Keratinocyte (primary cell): ENCODE data around the gene C13orf42. TPM values are rescaled to one million over a fixed set of nuclear protein-coding genes. Genes with fewer than 3 reads are reported as not detected.

ENCODE experiments used
- DNase-seq: peaks from one replicate; pipeline ENCODE4 v3.0.0-alpha.2; 2011; ENCODE audit warnings: low read depth, missing footprints, low spot score
- FAIRE-seq: peaks from 2 replicates; lab custom pipeline; 2011; peaks lifted over from hg19 to GRCh38; lab: Jason Lieb, UNC
- H2AFZ ChIP-seq: 2 replicates; pipeline ENCODE4 v1.6.0; 2012; ENCODE audit warnings: low read length, control low read depth, inconsistent platforms; ENCODE audit not compliant: control insufficient read depth
- H3K27ac ChIP-seq: 2 replicates; pipeline ENCODE4 v1.5.1; 2011; ENCODE audit warnings: low read length; ENCODE audit not compliant: control insufficient read depth, insufficient read depth
- H3K27me3 ChIP-seq: 3 replicates; pipeline ENCODE4 v1.6.0; 2011; ENCODE audit warnings: low read length; ENCODE audit not compliant: control insufficient read depth, insufficient read depth; ENCODE audit errors: extremely low read depth
- H3K36me3 ChIP-seq, 2 experiments: 2 replicates in 1 of 2; 3 replicates in 1 of 2; pipeline ENCODE4 v1.5.1; 2011; ENCODE audit warnings: low read length in 2 of 2, mild to moderate bottlenecking in 1 of 2; ENCODE audit not compliant: control insufficient read depth in 2 of 2, insufficient read depth in 2 of 2; ENCODE audit errors: extremely low read depth in 1 of 2
- H3K4me1 ChIP-seq: 3 replicates; pipeline ENCODE4 v1.5.1; 2011; ENCODE audit warnings: low read length; ENCODE audit not compliant: control insufficient read depth, insufficient read depth; ENCODE audit errors: extremely low read depth
- H3K4me2 ChIP-seq: 3 replicates; pipeline ENCODE4 v1.6.0; 2011; ENCODE audit warnings: low read depth, low read length; ENCODE audit not compliant: control insufficient read depth, insufficient read depth; ENCODE audit errors: extremely low read depth
- H3K4me3 ChIP-seq, 3 experiments: fragments of 200-600 bp in 1 of 3; sonication (generic) in 1 of 3; 2 replicates in 2 of 3; 3 replicates in 1 of 3; pipeline ENCODE4 v1.5.1; 2011 to 2016; ENCODE audit warnings: low read length in 3 of 3, mild to moderate bottlenecking in 3 of 3, control low read depth in 2 of 3, inconsistent platforms in 1 of 3, low read depth in 1 of 3, mixed read lengths in 1 of 3, mixed run types in 1 of 3, moderate library complexity in 1 of 3; ENCODE audit not compliant: control insufficient read depth in 2 of 3, insufficient read depth in 2 of 3; ENCODE audit errors: extremely low read depth in 1 of 3
- H3K79me2 ChIP-seq: 2 replicates; pipeline ENCODE4 v1.6.0; 2012; ENCODE audit warnings: low read length; ENCODE audit not compliant: control insufficient read depth, insufficient read depth
- H3K9ac ChIP-seq: 3 replicates; pipeline ENCODE4 v1.6.0; 2011; ENCODE audit warnings: low read length; ENCODE audit not compliant: control insufficient read depth, insufficient read depth; ENCODE audit errors: extremely low read depth
- H3K9me1 ChIP-seq: 3 replicates; pipeline ENCODE4 v1.6.0; 2011; ENCODE audit warnings: low read length; ENCODE audit not compliant: control insufficient read depth, insufficient read depth; ENCODE audit errors: extremely low read depth
- H3K9me3 ChIP-seq: 2 replicates; pipeline ENCODE4 v1.5.1; 2012; ENCODE audit warnings: low read depth, low read length; ENCODE audit not compliant: control insufficient read depth
- H4K20me1 ChIP-seq: 3 replicates; pipeline ENCODE4 v1.6.0; 2011; ENCODE audit warnings: low read length; ENCODE audit not compliant: control insufficient read depth, insufficient read depth; ENCODE audit errors: extremely low read depth
- EZH2 ChIP-seq: IDR thresholded peaks from one replicate; pipeline ENCODE4 v1.6.1; 2012; ENCODE audit warnings: inconsistent platforms, mild to moderate bottlenecking, low read length, moderate library complexity
- dilution Hi-C: fragments of 300-500 bp; cut with MboI; formaldehyde crosslinking; loops from one replicate; pipeline ENCODE4 v1.7.0; 2020; ENCODE audit warnings: low sequenced_read_pairs; ENCODE audit not compliant: extremely low pct_ligation_motif_present
- polyA plus RNA-seq, 5 experiments: library from polyadenylated mRNA; depleted of rRNA in 3 of 5; stranded (reverse) in 3 of 5; stranded (forward) in 1 of 5; unstranded in 1 of 5; fragments of >200 nt; gene quantifications; 1 replicate in 1 of 5; 2 replicates in 3 of 5; 3 replicates in 1 of 5; pipeline versions ENCODE4 v1.2.1 to v1.2.3, GENCODE V29; 2011 to 2012; ENCODE audit warnings: missing spikeins in 2 of 5, low read depth in 1 of 5, low replicate concordance in 1 of 5
- TF ChIP-seq, protein P1 (sequence below), 3 experiments: IDR thresholded peaks in 1 of 3; conservative IDR thresholded peaks in 1 of 3; optimal IDR thresholded peaks in 1 of 3; 2 replicates in 2 of 3; 3 replicates in 1 of 3; pipeline versions ENCODE3 to v1.5.1; 2011; ENCODE audit warnings: low read length in 3 of 3, mild to moderate bottlenecking in 3 of 3, moderate library complexity in 2 of 3, control low read depth in 1 of 3, inconsistent platforms in 1 of 3; ENCODE audit not compliant: insufficient read depth in 2 of 3; ENCODE audit errors: extremely low read depth in 1 of 3

The C13orf42 gene
- polyA plus RNA-seq, 1 donor (not counting 4 experiments of a cell fraction or from before 2014, with no cell fraction given), result not detected

GRCh38 chr13:51047434-51048165, 63.5 kb downstream of the C13orf42 start:
- no peak overlapping the region for H3K27ac ChIP-seq
- no peak for FAIRE-seq
- H3K9me3 ChIP-seq, result no peaks in the 10 kb centered on the region
- no peaks in the 10 kb centered on the region for H3K4me1 ChIP-seq
- H3K4me2 ChIP-seq, result no peak overlapping the region
- no peak overlapping the region for H3K9ac ChIP-seq
- H3K9me1 ChIP-seq, result no peaks in the 10 kb centered on the region
- DNase-seq, result no peak
- no peaks in the 10 kb centered on the region for H3K79me2 ChIP-seq
- dilution Hi-C loops, result no loop called here
- H3K4me3 ChIP-seq, result no peak overlapping the region
- peaks cover 7% of the 10 kb centered on the region for H3K27me3 ChIP-seq
- TF ChIP-seq, protein P1, sequence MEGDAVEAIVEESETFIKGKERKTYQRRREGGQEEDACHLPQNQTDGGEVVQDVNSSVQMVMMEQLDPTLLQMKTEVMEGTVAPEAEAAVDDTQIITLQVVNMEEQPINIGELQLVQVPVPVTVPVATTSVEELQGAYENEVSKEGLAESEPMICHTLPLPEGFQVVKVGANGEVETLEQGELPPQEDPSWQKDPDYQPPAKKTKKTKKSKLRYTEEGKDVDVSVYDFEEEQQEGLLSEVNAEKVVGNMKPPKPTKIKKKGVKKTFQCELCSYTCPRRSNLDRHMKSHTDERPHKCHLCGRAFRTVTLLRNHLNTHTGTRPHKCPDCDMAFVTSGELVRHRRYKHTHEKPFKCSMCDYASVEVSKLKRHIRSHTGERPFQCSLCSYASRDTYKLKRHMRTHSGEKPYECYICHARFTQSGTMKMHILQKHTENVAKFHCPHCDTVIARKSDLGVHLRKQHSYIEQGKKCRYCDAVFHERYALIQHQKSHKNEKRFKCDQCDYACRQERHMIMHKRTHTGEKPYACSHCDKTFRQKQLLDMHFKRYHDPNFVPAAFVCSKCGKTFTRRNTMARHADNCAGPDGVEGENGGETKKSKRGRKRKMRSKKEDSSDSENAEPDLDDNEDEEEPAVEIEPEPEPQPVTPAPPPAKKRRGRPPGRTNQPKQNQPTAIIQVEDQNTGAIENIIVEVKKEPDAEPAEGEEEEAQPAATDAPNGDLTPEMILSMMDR (optimal IDR thresholded peaks at IDR 0.05 in 1 of 3, IDR thresholded peaks at IDR 0.05 in 1 of 3, conservative IDR thresholded peaks at IDR 0.05 in 1 of 3; ENCODE audit: extremely low read depth in 1 of 3, insufficient read depth in 2 of 3, low read length in 3 of 3), result no peak
- no peak for TF ChIP-seq EZH2
- H4K20me1 ChIP-seq, result no peaks in the 10 kb centered on the region
- H3K36me3 ChIP-seq, result no peaks in the 10 kb centered on the region
- no peak overlapping the region for H2AFZ ChIP-seq

GRCh38 chr13:51045451-51045850, 65.6 kb downstream of the C13orf42 start:
- Histone ChIP-seq H3K36me3 (no peaks in the 10 kb centered on the region), H3K9me1 (no peaks in the 10 kb centered on the region), H3K9me3 (no peaks in the 10 kb centered on the region), H3K4me2 (no peak overlapping the region), H4K20me1 (no peaks in the 10 kb centered on the region), H3K79me2 (no peaks in the 10 kb centered on the region), H3K9ac (no peak overlapping the region), H3K27ac (no peak overlapping the region), H2AFZ (no peak overlapping the region), H3K27me3 (no peaks in the 10 kb centered on the region), H3K4me3 (no peak overlapping the region), H3K4me1 (no peaks in the 10 kb centered on the region)
- TF ChIP-seq, protein P1 (optimal IDR thresholded peaks at IDR 0.05 in 1 of 3, IDR thresholded peaks at IDR 0.05 in 1 of 3, conservative IDR thresholded peaks at IDR 0.05 in 1 of 3; ENCODE audit: extremely low read depth in 1 of 3, insufficient read depth in 2 of 3, low read length in 3 of 3), result no peak
- no peak for TF ChIP-seq EZH2
- FAIRE-seq, result no peak
- dilution Hi-C loops, result no loop called here
- DNase-seq, result no peak
